WTC11 (cell line): ENCODE measurements around the gene LCN12. TPM values are rescaled to one million over a fixed set of nuclear protein-coding genes. Genes with fewer than 3 reads are reported as not detected.

Experiments
- ATAC-seq: fragments of 200-7000 bp; cut with Tn5 transposase; 2 replicates; pipeline ENCODE4 v1.10.0; 2021; ENCODE audit warnings: mild to moderate bottlenecking, moderate library complexity
- CTCF ChIA-PET: fragments of 300-600 bp; sonication (Branson Sonifier 250); formaldehyde crosslinking; loops from one replicate; lab custom pipeline; 2021; ENCODE audit warnings: antibody characterized with exemption; lab: Charles Lee
- POLR2A ChIA-PET: fragments of 350-600 bp; sonication (Branson Sonifier 250); formaldehyde crosslinking; loops from one replicate; lab custom pipeline; 2021; ENCODE audit warnings: antibody characterized with exemption; lab: Charles Lee
- DNase-seq: peaks from one replicate; pipeline ENCODE4 v3.0.0; 2021; ENCODE audit warnings: low spot score
- H3K27ac Mint-ChIP-seq: 2 replicates; pipeline ENCODE4 v1.8.0; 2021; ENCODE audit warnings: mixed read lengths
- H3K27me3 Mint-ChIP-seq: 2 replicates; pipeline ENCODE4 v1.8.0; 2021; ENCODE audit warnings: low read depth, mild to moderate bottlenecking, moderate library complexity, mixed read lengths
- H3K36me3 Mint-ChIP-seq: 2 replicates; pipeline ENCODE4 v1.8.0; 2021; ENCODE audit warnings: mixed read lengths
- H3K4me1 Mint-ChIP-seq: 2 replicates; pipeline ENCODE4 v1.8.0; 2022; ENCODE audit warnings: mixed read lengths
- H3K4me3 Mint-ChIP-seq: 2 replicates; pipeline ENCODE4 v1.8.0; 2021; ENCODE audit warnings: mild to moderate bottlenecking, moderate library complexity, mixed read lengths
- H3K9me3 Mint-ChIP-seq: 2 replicates; pipeline ENCODE4 v1.8.0; 2021; ENCODE audit warnings: mixed read lengths
- AR ChIP-seq: fragments of 250-450 bp; sonication (Bioruptor Pico); IDR thresholded peaks from 2 replicates; pipeline ENCODE4 v1.9.0; 2021; ENCODE audit warnings: mild to moderate bottlenecking
- CREB1 ChIP-seq: sonication (generic); formaldehyde crosslinking; IDR thresholded peaks from 2 replicates; pipeline ENCODE4 v1.8.0; 2023; ENCODE audit warnings: mild to moderate bottlenecking, missing genetic modification reagents
- CTCF ChIP-seq: fragments of 200-600 bp; IDR thresholded peaks from 2 replicates; pipeline ENCODE4 v1.8.0; 2022; ENCODE audit warnings: antibody characterized with exemption
- GRHL2 ChIP-seq: fragments of 250-450 bp; sonication (Bioruptor Pico); IDR thresholded peaks from 2 replicates; pipeline ENCODE4 v1.8.0; 2022; ENCODE audit warnings: mild to moderate bottlenecking, moderate library complexity; ENCODE audit not compliant: insufficient replicate concordance, severe bottlenecking
- IRF2 ChIP-seq: sonication (generic); formaldehyde crosslinking; IDR thresholded peaks from 2 replicates; pipeline ENCODE4 v1.8.0; 2022; ENCODE audit warnings: low read depth, missing genetic modification reagents, borderline replicate concordance
- NFE2L1 ChIP-seq: sonication (generic); formaldehyde crosslinking; IDR thresholded peaks from 2 replicates; pipeline ENCODE4 v1.8.1; 2023; ENCODE audit warnings: missing genetic modification reagents
- SOX15 ChIP-seq: fragments of 250-450 bp; sonication (Bioruptor Pico); IDR thresholded peaks from 2 replicates; pipeline ENCODE4 v1.9.0; 2021; ENCODE audit warnings: mild to moderate bottlenecking
- ZBTB43 ChIP-seq: sonication (generic); formaldehyde crosslinking; IDR thresholded peaks from 2 replicates; pipeline ENCODE4 v1.8.1; 2023; ENCODE audit warnings: mild to moderate bottlenecking, missing genetic modification reagents
- total RNA-seq: library from RNA; stranded (reverse); gene quantifications from 3 replicates; pipeline ENCODE4 v1.2.3, GENCODE V29; 2021
- TF ChIP-seq, protein P1 (sequence below): fragments of 250-450 bp; sonication (Bioruptor Pico); IDR thresholded peaks from 2 replicates; pipeline ENCODE4 v1.9.0; 2021; ENCODE audit warnings: mild to moderate bottlenecking, borderline replicate concordance
- TF ChIP-seq, protein P2 (sequence below): sonication (generic); formaldehyde crosslinking; IDR thresholded peaks from 2 replicates; pipeline ENCODE4 v1.8.1; 2023; ENCODE audit warnings: mild to moderate bottlenecking, missing genetic modification reagents

The LCN12 gene
- total RNA-seq, 1 experiment from 2014 or later = 1.9 TPM

- DNase-seq = no peak
- no peak for ATAC-seq
- Mint-ChIP-seq H3K9me3 (no peaks in the 10 kb centered on the region), H3K27me3 (no peaks in the 10 kb centered on the region), H3K27ac (peak overlapping the region; percentile 74), H3K36me3 (peaks cover 51% of the 10 kb centered on the region), H3K4me3 (no peak overlapping the region), H3K4me1 (no peaks in the 10 kb centered on the region)
- ChIA-PET POLR2A (no interaction called here), CTCF (interaction anchor here (1.3 kb wide), 1 partner anchor 74 kb away, joined by 5 read pairs; no protein-coding TSS in a partner anchor)
- no peak for TF ChIP-seq SOX15 (CRISPR knock-in tag)
These were observed 34.2 kb upstream of the LCN12 start for GRCh38 chr9:136917902-136918301.

DNA sequence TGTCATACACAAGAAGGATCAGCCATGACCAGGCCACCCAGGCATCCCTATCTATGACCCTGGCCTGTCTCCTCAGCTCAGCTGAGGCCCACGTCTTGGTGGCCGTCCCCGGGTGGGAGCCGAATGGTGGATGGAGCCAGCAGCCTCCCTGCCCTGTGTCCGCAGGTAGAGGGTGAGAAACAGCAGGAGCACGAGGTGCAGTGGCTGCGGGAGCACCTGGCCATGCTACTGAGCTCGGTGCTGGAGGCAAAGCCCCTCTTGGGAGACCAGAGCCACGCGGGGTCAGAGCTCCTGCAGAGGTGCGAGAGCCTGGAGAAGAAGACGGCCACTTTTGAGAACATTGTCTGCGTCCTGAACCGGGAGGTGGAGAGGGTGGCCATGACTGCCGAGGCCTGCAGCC is 32.0 kb upstream of the LCN12 start:
- DNase-seq (no peak), ATAC-seq (no peak)
- no peaks in the 10 kb centered on the region for H3K9me3 Mint-ChIP-seq
- no peaks in the 10 kb centered on the region for H3K27me3 Mint-ChIP-seq
- H3K27ac Mint-ChIP-seq = no peak overlapping the region
- ChIA-PET POLR2A (no interaction called here), CTCF (no interaction called here)
- TF ChIP-seq AR (CRISPR knock-in tag) (no peak), CTCF (no peak), ZBTB43 (no peak), CREB1 (CRISPR knock-in tag) (no peak), IRF2 (CRISPR knock-in tag) (no peak), GRHL2 (CRISPR knock-in tag) (no peak), NFE2L1 (CRISPR knock-in tag) (no peak)
- TF ChIP-seq, protein P1, sequence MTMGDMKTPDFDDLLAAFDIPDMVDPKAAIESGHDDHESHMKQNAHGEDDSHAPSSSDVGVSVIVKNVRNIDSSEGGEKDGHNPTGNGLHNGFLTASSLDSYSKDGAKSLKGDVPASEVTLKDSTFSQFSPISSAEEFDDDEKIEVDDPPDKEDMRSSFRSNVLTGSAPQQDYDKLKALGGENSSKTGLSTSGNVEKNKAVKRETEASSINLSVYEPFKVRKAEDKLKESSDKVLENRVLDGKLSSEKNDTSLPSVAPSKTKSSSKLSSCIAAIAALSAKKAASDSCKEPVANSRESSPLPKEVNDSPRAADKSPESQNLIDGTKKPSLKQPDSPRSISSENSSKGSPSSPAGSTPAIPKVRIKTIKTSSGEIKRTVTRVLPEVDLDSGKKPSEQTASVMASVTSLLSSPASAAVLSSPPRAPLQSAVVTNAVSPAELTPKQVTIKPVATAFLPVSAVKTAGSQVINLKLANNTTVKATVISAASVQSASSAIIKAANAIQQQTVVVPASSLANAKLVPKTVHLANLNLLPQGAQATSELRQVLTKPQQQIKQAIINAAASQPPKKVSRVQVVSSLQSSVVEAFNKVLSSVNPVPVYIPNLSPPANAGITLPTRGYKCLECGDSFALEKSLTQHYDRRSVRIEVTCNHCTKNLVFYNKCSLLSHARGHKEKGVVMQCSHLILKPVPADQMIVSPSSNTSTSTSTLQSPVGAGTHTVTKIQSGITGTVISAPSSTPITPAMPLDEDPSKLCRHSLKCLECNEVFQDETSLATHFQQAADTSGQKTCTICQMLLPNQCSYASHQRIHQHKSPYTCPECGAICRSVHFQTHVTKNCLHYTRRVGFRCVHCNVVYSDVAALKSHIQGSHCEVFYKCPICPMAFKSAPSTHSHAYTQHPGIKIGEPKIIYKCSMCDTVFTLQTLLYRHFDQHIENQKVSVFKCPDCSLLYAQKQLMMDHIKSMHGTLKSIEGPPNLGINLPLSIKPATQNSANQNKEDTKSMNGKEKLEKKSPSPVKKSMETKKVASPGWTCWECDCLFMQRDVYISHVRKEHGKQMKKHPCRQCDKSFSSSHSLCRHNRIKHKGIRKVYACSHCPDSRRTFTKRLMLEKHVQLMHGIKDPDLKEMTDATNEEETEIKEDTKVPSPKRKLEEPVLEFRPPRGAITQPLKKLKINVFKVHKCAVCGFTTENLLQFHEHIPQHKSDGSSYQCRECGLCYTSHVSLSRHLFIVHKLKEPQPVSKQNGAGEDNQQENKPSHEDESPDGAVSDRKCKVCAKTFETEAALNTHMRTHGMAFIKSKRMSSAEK (CRISPR knock-in tag) = no peak
- TF ChIP-seq, protein P2, sequence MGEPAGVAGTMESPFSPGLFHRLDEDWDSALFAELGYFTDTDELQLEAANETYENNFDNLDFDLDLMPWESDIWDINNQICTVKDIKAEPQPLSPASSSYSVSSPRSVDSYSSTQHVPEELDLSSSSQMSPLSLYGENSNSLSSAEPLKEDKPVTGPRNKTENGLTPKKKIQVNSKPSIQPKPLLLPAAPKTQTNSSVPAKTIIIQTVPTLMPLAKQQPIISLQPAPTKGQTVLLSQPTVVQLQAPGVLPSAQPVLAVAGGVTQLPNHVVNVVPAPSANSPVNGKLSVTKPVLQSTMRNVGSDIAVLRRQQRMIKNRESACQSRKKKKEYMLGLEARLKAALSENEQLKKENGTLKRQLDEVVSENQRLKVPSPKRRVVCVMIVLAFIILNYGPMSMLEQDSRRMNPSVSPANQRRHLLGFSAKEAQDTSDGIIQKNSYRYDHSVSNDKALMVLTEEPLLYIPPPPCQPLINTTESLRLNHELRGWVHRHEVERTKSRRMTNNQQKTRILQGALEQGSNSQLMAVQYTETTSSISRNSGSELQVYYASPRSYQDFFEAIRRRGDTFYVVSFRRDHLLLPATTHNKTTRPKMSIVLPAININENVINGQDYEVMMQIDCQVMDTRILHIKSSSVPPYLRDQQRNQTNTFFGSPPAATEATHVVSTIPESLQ (CRISPR knock-in tag) = no peak
- no peak overlapping the region for H3K4me3 Mint-ChIP-seq
- H3K4me1 Mint-ChIP-seq = no peaks in the 10 kb centered on the region
- H3K36me3 Mint-ChIP-seq = peaks cover 55% of the 10 kb centered on the region
